Measurements from ENCODE around the gene RPS6KA3. TPM values are rescaled to one million over a fixed set of nuclear protein-coding genes. Genes with fewer than 3 reads are reported as not detected.

Gene RPS6KA3
- total and polyA plus RNA-seq, 4 donors, result 12.5 to 81.4 (median 39.3) TPM

- H3K27me3 ChIP-seq (ENCODE audit: control insufficient read depth in 3 of 3, insufficient read depth in 3 of 3, low read length in 2 of 3), result peaks cover 0 to 49% (median 34%) of the 10 kb centered on the region in 3 donors
- DNase-seq, result no peak
- ATAC-seq (ENCODE audit: insufficient read depth, low FRiP score), result no peak
- H3K9me3 ChIP-seq (ENCODE audit: control insufficient read depth in 4 of 4, insufficient read depth in 3 of 4, low read length in 3 of 4), result peaks cover 0 to 1% (median 0%) of the 10 kb centered on the region in 4 donors
- peaks cover 0 to 3% (median 2%) of the 10 kb centered on the region in 4 donors for H3K36me3 ChIP-seq (ENCODE audit: control insufficient read depth in 4 of 4, insufficient read depth in 4 of 4, low read length in 4 of 4)
- no peak overlapping the region for H3K4me3 ChIP-seq
- no peaks in the 10 kb centered on the region for H3K4me1 ChIP-seq (ENCODE audit: control insufficient read depth in 5 of 5, insufficient read depth in 5 of 5, low read length in 5 of 5)
- no peak for TF ChIP-seq CTCF (IDR thresholded peaks at IDR 0.05; ENCODE audit: control extremely low read depth, extremely low read depth)
- no peak overlapping the region for H3K27ac ChIP-seq (ENCODE audit: low read depth in 1 of 2, low read length in 1 of 2)
- no peak overlapping the region for H3K9ac ChIP-seq (ENCODE audit: insufficient read depth in 1 of 2, low read length in 2 of 2)
- WGBS, 2 donors, result 41 to 56% methylated on average over 6 of the region's 6 CpGs
These were observed 62.4 kb downstream of the RPS6KA3 start for GRCh38 chrX:20204351-20204750.

- H3K36me3 ChIP-seq (ENCODE audit: control insufficient read depth in 4 of 4, insufficient read depth in 4 of 4, low read length in 4 of 4), result peaks cover 0 to 3% (median 1%) of the 10 kb centered on the region in 4 donors
- no peak overlapping the region for H3K9ac ChIP-seq (ENCODE audit: insufficient read depth in 1 of 2, low read length in 2 of 2)
- no peak for TF ChIP-seq CTCF (IDR thresholded peaks at IDR 0.05; ENCODE audit: control extremely low read depth, extremely low read depth)
- 70 to 86% methylated on average over 2 of the region's 2 CpGs for WGBS, 2 donors
- H3K27ac ChIP-seq (ENCODE audit: low read depth in 1 of 2, low read length in 1 of 2), result no peak overlapping the region
- H3K4me3 ChIP-seq, result no peak overlapping the region
- no peaks in the 10 kb centered on the region for H3K9me3 ChIP-seq (ENCODE audit: control insufficient read depth in 4 of 4, insufficient read depth in 3 of 4, low read length in 3 of 4)
- ATAC-seq (ENCODE audit: insufficient read depth, low FRiP score), result no peak
- H3K4me1 ChIP-seq (ENCODE audit: control insufficient read depth in 5 of 5, insufficient read depth in 5 of 5, low read length in 5 of 5), result no peaks in the 10 kb centered on the region
- H3K27me3 ChIP-seq (ENCODE audit: control insufficient read depth in 3 of 3, insufficient read depth in 3 of 3, low read length in 2 of 3), result peaks cover 0 to 58% (median 18%) of the 10 kb centered on the region in 3 donors
- DNase-seq, result no peak
These were observed 69.0 kb downstream of the RPS6KA3 start for GRCh38 chrX:20197641-20198210.

GRCh38 chrX:20189171-20189570, 77.5 kb downstream of the RPS6KA3 start:
- Histone ChIP-seq H3K9ac (ENCODE audit: insufficient read depth in 1 of 2, low read length in 2 of 2) (no peak overlapping the region), H3K4me3 (no peak overlapping the region), H3K27ac (ENCODE audit: low read depth in 1 of 2, low read length in 1 of 2) (no peak overlapping the region), H3K36me3 (ENCODE audit: control insufficient read depth in 4 of 4, insufficient read depth in 4 of 4, low read length in 4 of 4) (peaks cover 0 to 7% (median 2%) of the 10 kb centered on the region in 4 donors), H3K27me3 (ENCODE audit: control insufficient read depth in 3 of 3, insufficient read depth in 3 of 3, low read length in 2 of 3) (peaks cover 0 to 41% (median 13%) of the 10 kb centered on the region in 3 donors), H3K4me1 (ENCODE audit: control insufficient read depth in 5 of 5, insufficient read depth in 5 of 5, low read length in 5 of 5) (no peaks in the 10 kb centered on the region), H3K9me3 (ENCODE audit: control insufficient read depth in 4 of 4, insufficient read depth in 3 of 4, low read length in 3 of 4) (no peaks in the 10 kb centered on the region)
- TF ChIP-seq CTCF (IDR thresholded peaks at IDR 0.05; ENCODE audit: control extremely low read depth, extremely low read depth), result no peak
- ATAC-seq (ENCODE audit: insufficient read depth, low FRiP score), result no peak
- no peak for DNase-seq
